Measurements from ENCODE around the gene CEP162.
"Not testable (repeated sequence)": the region's sequence is repeated elsewhere in the genome, so short reads cannot be mapped to it uniquely, and the experiment has no call there.

The CEP162 gene

DNA sequence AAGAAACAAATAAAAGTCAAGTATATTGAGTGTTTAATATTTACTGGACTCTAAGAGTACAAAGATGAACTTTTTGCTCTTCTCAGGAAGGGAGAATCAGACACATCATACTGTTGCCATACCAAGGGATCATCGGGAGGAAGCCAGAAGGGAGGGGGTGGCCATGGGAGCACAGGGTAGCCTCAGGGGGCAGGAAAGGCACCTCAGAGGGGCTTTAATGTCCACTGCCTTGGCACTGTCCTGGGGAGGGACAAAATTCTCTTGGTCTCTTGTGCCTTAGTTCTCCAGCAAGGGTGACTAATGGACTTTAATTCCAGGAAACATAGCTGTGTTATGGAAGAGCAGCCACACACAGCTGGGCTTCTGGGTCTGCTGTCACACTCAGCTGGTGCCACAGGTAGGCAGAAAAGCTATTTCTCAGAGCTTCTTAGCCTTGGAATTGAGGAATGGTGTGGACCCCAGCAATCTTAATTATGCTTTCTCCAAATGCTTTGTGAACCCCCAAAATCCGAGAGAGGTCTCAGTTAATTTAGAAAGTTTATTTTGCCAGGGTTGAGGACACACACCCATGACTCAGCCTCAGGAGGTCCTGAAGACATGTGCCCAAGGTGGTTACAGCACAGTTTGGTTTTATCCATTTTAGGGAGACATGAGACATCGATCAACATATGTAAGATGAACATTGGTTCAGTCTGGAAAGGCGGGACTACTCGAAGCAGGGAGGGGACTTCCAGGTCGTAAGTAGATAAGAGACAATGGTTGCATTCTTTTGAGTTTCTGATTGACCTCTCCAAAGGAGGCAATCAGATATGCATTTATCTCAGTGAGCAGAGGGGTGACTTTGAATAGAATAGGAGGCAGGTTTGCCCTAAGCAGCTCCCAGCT lies 140.7 kb downstream of the CEP162 start:
- no peak for DNase-seq (ENCODE audit: low read depth, low spot score)

DNA sequence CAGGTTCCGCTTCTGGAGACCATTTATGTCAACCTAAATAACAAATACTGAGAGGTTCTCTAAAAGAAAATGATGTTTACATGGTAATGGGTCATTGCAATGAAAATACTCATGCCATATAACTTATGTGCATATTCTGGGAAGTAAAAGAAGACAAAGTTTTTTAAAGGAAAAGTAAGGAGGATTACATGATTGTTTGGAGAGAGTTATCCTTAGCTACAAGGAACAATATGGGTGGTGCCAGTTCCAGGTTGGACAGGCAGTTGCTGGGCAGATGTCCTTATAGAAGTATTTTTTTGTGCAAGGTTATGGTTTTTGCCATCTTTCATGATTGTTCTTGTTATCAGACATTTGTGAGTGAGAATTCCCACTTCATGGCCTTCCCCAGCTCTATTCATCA lies 141.4 kb downstream of the CEP162 start:
- no peak for DNase-seq (ENCODE audit: low read depth, low spot score)

DNA sequence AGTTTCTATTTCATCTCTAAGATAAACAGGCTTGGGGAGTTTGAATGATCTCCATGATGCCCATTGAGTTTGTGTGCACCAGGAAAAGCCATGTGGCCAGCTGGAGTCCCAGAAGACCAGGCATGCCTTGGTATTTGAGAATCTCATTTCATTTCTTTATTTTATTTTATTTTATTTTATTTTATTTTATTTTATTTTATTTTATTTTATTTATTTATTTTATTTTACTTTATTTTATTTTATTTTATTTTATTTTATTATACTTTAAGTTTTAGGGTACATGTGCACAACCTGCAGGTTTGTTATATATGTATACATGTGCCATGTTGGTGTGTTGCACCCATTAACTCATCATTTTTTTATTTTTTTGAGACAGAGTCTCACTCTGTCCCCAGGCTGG lies 142.7 kb downstream of the CEP162 start:
- not testable (repeated sequence) for DNase-seq (ENCODE audit: low read depth, low spot score)

DNA sequence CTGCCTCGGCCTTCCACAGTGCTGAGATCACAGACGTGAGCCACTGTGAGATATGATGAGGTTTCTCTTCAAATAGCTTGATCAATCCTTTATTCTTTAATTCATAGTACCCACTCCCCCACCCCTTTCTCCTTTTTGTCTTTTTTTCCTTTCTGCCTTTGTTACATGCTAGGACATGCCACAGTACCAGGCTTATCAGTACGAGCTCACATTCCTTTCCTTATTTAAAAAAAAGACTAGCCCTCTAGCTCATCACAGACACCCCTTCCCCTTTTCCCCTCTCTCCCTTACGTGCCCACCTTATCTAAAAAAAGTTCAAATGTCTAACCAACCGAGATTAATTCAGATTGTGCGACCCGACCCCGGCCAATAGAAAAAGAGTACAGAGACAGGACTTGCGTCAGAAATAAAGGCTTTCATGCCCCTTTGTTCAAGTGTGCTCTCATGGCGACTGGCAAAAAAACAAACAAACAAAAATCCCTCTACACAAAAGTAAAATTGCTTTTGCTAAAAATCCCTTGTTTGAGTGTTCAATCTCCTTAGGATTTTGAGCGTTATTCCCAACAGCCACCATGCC lies 144.7 kb downstream of the CEP162 start:
- no peak for DNase-seq (ENCODE audit: low read depth, low spot score)

DNA sequence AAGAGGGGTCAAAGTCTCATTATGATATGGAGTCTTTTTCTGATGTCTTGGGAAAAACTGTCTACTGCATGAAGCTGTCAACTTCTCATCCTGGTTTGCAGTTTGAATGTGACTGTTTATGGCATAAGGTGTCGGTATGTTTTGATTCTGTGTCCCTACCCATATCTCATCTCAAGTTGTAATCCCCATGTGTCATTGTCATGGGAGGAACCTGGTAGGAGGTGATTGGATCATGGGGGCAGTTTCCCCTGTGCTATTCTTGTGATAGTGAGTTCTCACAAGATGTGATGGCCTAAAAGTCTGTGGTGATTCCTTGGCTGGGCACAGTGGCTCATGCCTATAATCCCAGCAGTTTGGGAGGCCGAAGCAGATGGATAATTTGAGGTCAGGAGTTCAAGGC lies 146.2 kb downstream of the CEP162 start:
- DNase-seq (ENCODE audit: low read depth, low spot score) = no peak

DNA sequence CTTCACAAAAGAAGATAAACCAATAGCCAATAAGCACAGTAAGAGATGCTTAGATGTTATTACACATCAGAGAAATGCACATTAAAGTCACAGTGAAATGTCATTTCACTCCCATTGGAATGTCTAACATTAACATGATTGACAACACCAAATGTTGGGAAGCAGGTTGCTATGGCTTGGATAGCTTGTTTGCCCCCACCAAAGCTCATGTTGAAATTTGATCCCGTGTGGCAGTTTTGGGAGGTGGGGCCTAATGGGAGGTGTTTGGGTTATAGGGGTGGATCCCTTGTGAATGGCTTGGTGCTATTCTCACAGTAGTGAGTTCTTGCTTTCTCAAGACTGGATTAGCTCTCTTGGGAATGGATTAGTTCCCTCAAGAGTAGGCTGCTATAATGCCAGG lies 149.1 kb downstream of the CEP162 start:
- no peak for DNase-seq (ENCODE audit: low read depth, low spot score)

DNA sequence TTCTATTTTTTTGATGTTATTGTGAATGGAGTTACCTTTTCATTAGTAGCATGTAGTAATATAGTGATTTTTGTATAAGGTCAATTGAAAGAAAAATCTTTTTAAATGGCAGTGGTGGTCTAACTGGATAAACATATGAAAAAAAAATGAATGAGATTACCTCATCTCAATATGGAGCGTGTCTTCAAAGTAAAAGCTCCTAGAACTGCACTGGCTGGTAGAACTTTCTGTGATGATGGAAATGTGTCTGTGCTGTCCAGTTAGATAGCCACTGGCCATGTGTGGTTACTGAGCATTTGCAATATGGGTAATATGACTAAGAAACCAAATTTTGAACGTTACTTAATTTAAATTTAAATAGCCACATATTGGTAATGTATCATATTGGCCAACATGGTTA lies 149.8 kb downstream of the CEP162 start:
- DNase-seq (ENCODE audit: low read depth, low spot score) = no peak

DNA sequence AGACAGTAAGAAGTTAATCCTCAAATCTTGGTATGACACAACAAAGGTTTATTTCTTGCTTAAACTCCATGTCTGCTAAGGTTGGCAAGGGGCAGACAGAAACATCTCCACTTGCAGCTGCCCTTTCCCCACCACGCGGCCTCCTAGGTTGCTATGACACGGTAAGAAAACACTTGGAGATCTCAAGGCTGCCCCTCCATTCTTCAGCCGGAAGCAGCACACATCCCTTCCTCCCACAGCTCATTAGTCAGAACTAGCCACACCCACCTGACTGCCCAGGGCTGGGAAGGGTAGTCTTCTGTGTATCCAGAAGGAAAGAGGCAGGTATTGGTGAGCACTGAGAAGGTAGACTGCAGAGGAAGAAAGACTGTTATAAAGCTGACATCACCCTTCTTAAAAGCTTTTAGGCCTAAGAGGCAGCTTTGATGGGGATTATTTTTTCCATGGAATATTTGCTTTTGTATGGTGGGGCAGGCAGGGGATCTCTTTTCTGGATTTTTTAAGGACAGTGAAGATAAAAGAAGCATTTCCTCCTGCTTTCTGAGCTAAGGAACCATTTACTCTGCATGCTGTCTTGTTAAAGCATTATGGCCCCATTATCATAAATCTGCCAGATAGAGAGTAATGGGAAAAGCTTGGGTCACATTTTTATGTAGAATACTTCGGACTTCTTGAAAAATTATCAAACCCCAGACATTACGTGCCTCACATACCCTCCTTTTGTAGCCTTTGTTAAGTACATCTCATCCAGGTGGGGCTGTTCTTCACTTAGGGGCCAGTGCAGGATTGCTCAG lies 152.3 kb downstream of the CEP162 start:
- DNase-seq (ENCODE audit: low read depth, low spot score) = no peak
